Left lung (tissue), 10 donors: Measurements from ENCODE around the gene ZNF566. TPM values are rescaled to one million over a fixed set of nuclear protein-coding genes. Genes with fewer than 3 reads are reported as not detected.

Experiments used
- ATAC-seq: fragments of 200-7000 bp; cut with Tn5 transposase; one replicate; pipeline ENCODE4 v1.9.1; 2020; ENCODE audit warnings: moderate library complexity
- DNase-seq, 4 donors: peaks; one replicate each; pipeline ENCODE4 v3.0.0-alpha.2; 2013 to 2020
- H3K27ac ChIP-seq, 2 donors: fragments of 200-600 bp; sonication (generic) in 1 of 2; one replicate each; pipeline versions ENCODE4 v1.5.0 to v1.8.0; 2020 to 2021
- H3K27me3 ChIP-seq, 2 donors: fragments of 200-600 bp; sonication (generic) in 1 of 2; one replicate each; pipeline versions ENCODE4 v1.5.0 to v1.8.0; 2020 to 2021
- H3K36me3 ChIP-seq, 2 donors: fragments of 200-600 bp; sonication (generic) in 1 of 2; one replicate each; pipeline versions ENCODE4 v1.5.0 to v1.8.0; 2020 to 2021
- H3K4me1 ChIP-seq, 2 donors: fragments of 200-600 bp; one replicate each; pipeline ENCODE4 v1.8.0; 2021
- H3K4me3 ChIP-seq, 2 donors: fragments of 200-600 bp; sonication (generic) in 1 of 2; one replicate each; pipeline versions ENCODE4 v1.5.0 to v1.8.0; 2020 to 2021; ENCODE audit warnings: mild to moderate bottlenecking in 1 of 2
- H3K9me3 ChIP-seq, 2 donors: fragments of 200-600 bp; sonication (generic) in 1 of 2; one replicate each; pipeline versions ENCODE4 v1.5.0 to v1.8.0; 2020 to 2021
- CTCF ChIP-seq, 2 donors: fragments of 200-600 bp; sonication (generic) in 1 of 2; IDR thresholded peaks; one replicate each; pipeline versions ENCODE4 v1.5.0 to v1.8.0; 2021; ENCODE audit warnings: antibody characterized with exemption in 2 of 2
- intact Hi-C, 2 donors: fragments of 100-400 bp; cut with DNase I; formaldehyde crosslinking; loops; one replicate each; pipeline versions ENCODE4 v1.11.2 to v1.14.2; 2022
- polyA plus RNA-seq, 6 donors: library from polyadenylated mRNA; unstranded; fragments of 120-200 nt; gene quantifications; one replicate each; pipeline ENCODE4 v1.2.1, GENCODE V29; 2013; ENCODE audit not compliant: insufficient read length in 6 of 6
- total RNA-seq, 2 donors: library from RNA; stranded (reverse); fragmentation: NEBNext Ultra II Directional; extraction: Animal tissue kit (Norgen Biotek cat#: 25700); gene quantifications; one replicate each; pipeline ENCODE4 v1.2.1, GENCODE V29; 2021
- donor health status: DM: no; HTN: yes; CAD: no.
- donor health status: DM: no; HTN: no; CAD: no.

ZNF566 gene
- total and polyA plus RNA-seq, 8 donors: 8.8 to 17.7 (median 15.2) TPM

- TF ChIP-seq CTCF (IDR thresholded peaks at IDR 0.05): no peak
- peak; percentile 23 for ATAC-seq
- intact Hi-C loops: no loop called here
- peaks cover 0 to 10% of the 10 kb centered on the region in 2 donors for H3K36me3 ChIP-seq
- H3K4me1 ChIP-seq: peaks cover 3 to 17% of the 10 kb centered on the region in 2 donors
- peak in 1 of 4 donors; percentile 35 for DNase-seq
- H3K9me3 ChIP-seq: peaks cover 0 to 36% of the 10 kb centered on the region in 2 donors
- peak overlapping the region; percentile 64 to 71 for H3K4me3 ChIP-seq
- H3K27me3 ChIP-seq: no peaks in the 10 kb centered on the region
- H3K27ac ChIP-seq: peak overlapping the region; percentile 88 to 95
Measured at GRCh38 chr19:36488846-36489117, 579 bp downstream of the ZNF566 start.

- peaks cover 0 to 37% of the 10 kb centered on the region in 2 donors for H3K9me3 ChIP-seq
- ATAC-seq (no peak), DNase-seq (no peak)
- H3K4me1 ChIP-seq: peaks cover 3 to 17% of the 10 kb centered on the region in 2 donors
- no peak for TF ChIP-seq CTCF (IDR thresholded peaks at IDR 0.05)
- H3K36me3 ChIP-seq: peaks cover 0 to 10% of the 10 kb centered on the region in 2 donors
- peak overlapping the region; percentile 64 to 71 for H3K4me3 ChIP-seq
- intact Hi-C loops: no loop called here
- no peaks in the 10 kb centered on the region for H3K27me3 ChIP-seq
- peak overlapping the region; percentile 88 to 95 for H3K27ac ChIP-seq
Measured at GRCh38 chr19:36488118-36488845, 1.1 kb downstream of the ZNF566 start.

- peaks cover 0 to 32% of the 10 kb centered on the region in 2 donors for H3K36me3 ChIP-seq
- H3K4me3 ChIP-seq: no peak overlapping the region
- ATAC-seq (no peak), DNase-seq (no peak)
- H3K27ac ChIP-seq: no peak overlapping the region
- no peak for TF ChIP-seq CTCF (IDR thresholded peaks at IDR 0.05)
- peaks cover 3 to 14% of the 10 kb centered on the region in 2 donors for H3K4me1 ChIP-seq
- intact Hi-C loops: no loop called here
- H3K27me3 ChIP-seq: no peaks in the 10 kb centered on the region
- H3K9me3 ChIP-seq: peaks cover 0 to 70% of the 10 kb centered on the region in 2 donors
Measured at GRCh38 chr19:36483653-36484052, 5.7 kb downstream of the ZNF566 start.

GRCh38 chr19:36482876-36483275, 6.5 kb downstream of the ZNF566 start:
- no peak overlapping the region for H3K4me3 ChIP-seq
- ATAC-seq: no peak

More at GRCh38 chr19:36482876-36483275, 6.5 kb downstream of the ZNF566 start:
- TF ChIP-seq CTCF (IDR thresholded peaks at IDR 0.05): no peak
- Histone ChIP-seq H3K9me3 (peaks cover 0 to 78% of the 10 kb centered on the region in 2 donors), H3K27ac (no peak overlapping the region), H3K27me3 (no peaks in the 10 kb centered on the region), H3K4me1 (peaks cover 0 to 6% of the 10 kb centered on the region in 2 donors), H3K36me3 (peaks cover 0 to 37% of the 10 kb centered on the region in 2 donors)
- no peak for DNase-seq
- intact Hi-C loops: no loop called here
